HG02870 (cell line): Measurements from ENCODE around the gene ELMO1.
A peak's percentile ranks its signal among the peaks of the same experiment; 100 is the strongest.

Source experiments
- ATAC-seq: cut with Tn5 transposase; IDR thresholded peaks from one replicate; pipeline ENCODE4 v1.9.1; 2021; ENCODE audit warnings: mild to moderate bottlenecking, moderate library complexity; ENCODE audit not compliant: unreplicated experiment

The ELMO1 gene

GRCh38 chr7:37448636-37449361 is at the start of gene ELMO1:
Gene ELMO1, minus strand, starts transcription at chr7:37448864. Its CDS starts 106,174 bp downstream, at chr7:37342690.
- ATAC-seq = peak; percentile 98

- ATAC-seq = no peak
Measured at GRCh38 chr7:37497576-37497975, 48.9 kb upstream of the ELMO1 start.

- ATAC-seq = no peak
Measured at GRCh38 chr7:37495574-37496184, 47.0 kb upstream of the ELMO1 start.

GRCh38 chr7:37494926-37495325 is 46.3 kb upstream of the ELMO1 start:
- ATAC-seq = no peak

GRCh38 chr7:37493810-37494209 is 45.1 kb upstream of the ELMO1 start:
- no peak for ATAC-seq

- no peak for ATAC-seq
Measured at GRCh38 chr7:37493123-37493522, 44.5 kb upstream of the ELMO1 start.

- ATAC-seq = no peak
Measured at GRCh38 chr7:37491919-37492694, 43.4 kb upstream of the ELMO1 start.

GRCh38 chr7:37489703-37490102 is 41.0 kb upstream of the ELMO1 start:
- no peak for ATAC-seq

GRCh38 chr7:37488163-37488764 is 39.6 kb upstream of the ELMO1 start:
- ATAC-seq = no peak

GRCh38 chr7:37484426-37485073 is 35.9 kb upstream of the ELMO1 start:
- ATAC-seq = no peak

GRCh38 chr7:37483627-37484026 is 35.0 kb upstream of the ELMO1 start:
- ATAC-seq = no peak

- no peak for ATAC-seq
Measured at GRCh38 chr7:37482953-37483352, 34.3 kb upstream of the ELMO1 start.

- ATAC-seq = no peak
Measured at GRCh38 chr7:37482505-37482904, 33.8 kb upstream of the ELMO1 start.

- no peak for ATAC-seq
Measured at GRCh38 chr7:37481722-37482288, 33.1 kb upstream of the ELMO1 start.

- ATAC-seq = no peak
Measured at GRCh38 chr7:37481154-37481553, 32.5 kb upstream of the ELMO1 start.

GRCh38 chr7:37480041-37481031 is 31.7 kb upstream of the ELMO1 start:
- no peak for ATAC-seq

GRCh38 chr7:37476881-37477450 is 28.3 kb upstream of the ELMO1 start:
- ATAC-seq = no peak

- ATAC-seq = no peak
Measured at GRCh38 chr7:37476428-37476827, 27.8 kb upstream of the ELMO1 start.

GRCh38 chr7:37475646-37476045 is 27.0 kb upstream of the ELMO1 start:
- no peak for ATAC-seq
